MCF 10A (cell line): Measurements from ENCODE around the gene KCNJ6. TPM values are rescaled to one million over a fixed set of nuclear protein-coding genes. Genes with fewer than 3 reads are reported as not detected.

Experiments used
- BruUV-seq: library from RNA; stranded (reverse); fragments of 400-500 nt; replicated peaks from 2 replicates; lab custom pipeline; 2021; lab: Mats Ljungman, UMichigan
- CTCF ChIA-PET: fragments of 300-600 bp; sonication (Branson Sonifier 250); formaldehyde crosslinking; extraction: SDS; loops from one replicate; lab custom pipeline; 2021; ENCODE audit warnings: antibody characterized with exemption, inconsistent platforms; lab: Yijun Ruan, JAX
- POLR2A ChIA-PET: fragments of 300-600, 350-650 bp; sonication (Branson Sonifier 250); formaldehyde crosslinking; extraction: SDS; loops from one replicate; lab custom pipeline; 2020; ENCODE audit warnings: antibody characterized with exemption, inconsistent platforms; lab: Yijun Ruan, JAX
- DNase-seq: peaks from one replicate; pipeline ENCODE4 v3.0.0-alpha.2; 2018; ENCODE audit not compliant: unreplicated experiment
- H3K27ac Mint-ChIP-seq: one replicate; pipeline ENCODE4 v1.8.0; 2022; ENCODE audit warnings: mild to moderate bottlenecking, low read depth, mixed read lengths; ENCODE audit not compliant: unreplicated experiment
- H3K27me3 Mint-ChIP-seq: one replicate; pipeline ENCODE4 v1.8.0; 2022; ENCODE audit warnings: mixed read lengths; ENCODE audit not compliant: insufficient read depth, unreplicated experiment
- H3K36me3 Mint-ChIP-seq: one replicate; pipeline ENCODE4 v1.8.0; 2022; ENCODE audit warnings: mild to moderate bottlenecking, moderate library complexity, mixed read lengths; ENCODE audit not compliant: insufficient read depth, unreplicated experiment
- H3K4me1 Mint-ChIP-seq: one replicate; pipeline ENCODE4 v1.8.0; 2022; ENCODE audit warnings: mixed read lengths; ENCODE audit not compliant: insufficient read depth, unreplicated experiment
- H3K4me3 Mint-ChIP-seq: one replicate; pipeline ENCODE4 v1.8.0; 2022; ENCODE audit warnings: mild to moderate bottlenecking, moderate library complexity, mixed read lengths; ENCODE audit not compliant: unreplicated experiment
- H3K9me3 Mint-ChIP-seq: one replicate; pipeline ENCODE4 v1.8.0; 2022; ENCODE audit warnings: mixed read lengths; ENCODE audit not compliant: unreplicated experiment
- intact Hi-C: fragments of 100-400 bp; cut with micrococcal nuclease; formaldehyde crosslinking; loops from 2 replicates; pipeline ENCODE4 v1.14.1; 2022
- total RNA-seq: library from RNA; stranded (reverse); gene quantifications from 2 replicates; pipeline ENCODE4 v1.2.3, GENCODE V29; 2022
- TF ChIP-seq, protein P1 (sequence below): fragments of 200-600 bp; IDR thresholded peaks from one replicate; pipeline ENCODE4 v1.8.0; 2022; ENCODE audit warnings: antibody characterized with exemption, mild to moderate bottlenecking; ENCODE audit not compliant: unreplicated experiment

The KCNJ6 gene
- total RNA-seq, 1 experiment from 2014 or later, result 0.28 TPM

GRCh38 chr21:37790905-37791304 lies 125.4 kb downstream of the KCNJ6 start:
- no TSS peak for BruUV-seq
- CTCF ChIA-PET, result no interaction called here
- Mint-ChIP-seq H3K4me1 (peaks cover 11% of the 10 kb centered on the region), H3K27ac (no peak overlapping the region), H3K4me3 (no peak overlapping the region), H3K36me3 (no peaks in the 10 kb centered on the region), H3K9me3 (no peaks in the 10 kb centered on the region), H3K27me3 (no peaks in the 10 kb centered on the region)
- POLR2A ChIA-PET, result no interaction called here
- TF ChIP-seq, protein P1, sequence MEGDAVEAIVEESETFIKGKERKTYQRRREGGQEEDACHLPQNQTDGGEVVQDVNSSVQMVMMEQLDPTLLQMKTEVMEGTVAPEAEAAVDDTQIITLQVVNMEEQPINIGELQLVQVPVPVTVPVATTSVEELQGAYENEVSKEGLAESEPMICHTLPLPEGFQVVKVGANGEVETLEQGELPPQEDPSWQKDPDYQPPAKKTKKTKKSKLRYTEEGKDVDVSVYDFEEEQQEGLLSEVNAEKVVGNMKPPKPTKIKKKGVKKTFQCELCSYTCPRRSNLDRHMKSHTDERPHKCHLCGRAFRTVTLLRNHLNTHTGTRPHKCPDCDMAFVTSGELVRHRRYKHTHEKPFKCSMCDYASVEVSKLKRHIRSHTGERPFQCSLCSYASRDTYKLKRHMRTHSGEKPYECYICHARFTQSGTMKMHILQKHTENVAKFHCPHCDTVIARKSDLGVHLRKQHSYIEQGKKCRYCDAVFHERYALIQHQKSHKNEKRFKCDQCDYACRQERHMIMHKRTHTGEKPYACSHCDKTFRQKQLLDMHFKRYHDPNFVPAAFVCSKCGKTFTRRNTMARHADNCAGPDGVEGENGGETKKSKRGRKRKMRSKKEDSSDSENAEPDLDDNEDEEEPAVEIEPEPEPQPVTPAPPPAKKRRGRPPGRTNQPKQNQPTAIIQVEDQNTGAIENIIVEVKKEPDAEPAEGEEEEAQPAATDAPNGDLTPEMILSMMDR, result no peak
- intact Hi-C loops, result no loop called here
- no peak for DNase-seq

- BruUV-seq, result no TSS peak
- Mint-ChIP-seq H3K27ac (no peak overlapping the region), H3K36me3 (no peaks in the 10 kb centered on the region), H3K4me3 (no peak overlapping the region), H3K4me1 (peaks cover 11% of the 10 kb centered on the region), H3K9me3 (no peaks in the 10 kb centered on the region), H3K27me3 (no peaks in the 10 kb centered on the region)
- POLR2A ChIA-PET, result interaction anchor here (1.1 kb wide), 1 partner anchor 11 kb away, joined by 4 read pairs; no protein-coding TSS in a partner anchor
- no peak for DNase-seq
- intact Hi-C loops, result no loop called here
- CTCF ChIA-PET, result interaction anchor here (0.5 kb wide), 1 partner anchor 338 kb away, joined by 3 read pairs; no protein-coding TSS in a partner anchor
- TF ChIP-seq, protein P1, result no peak
Observed at GRCh38 chr21:37788503-37788902, 127.8 kb downstream of the KCNJ6 start.

- CTCF ChIA-PET, result interaction anchor here (0.8 kb wide), 1 partner anchor 78 kb away, joined by 3 read pairs; no protein-coding TSS in a partner anchor
Observed at GRCh38 chr21:37787456-37787855, 128.8 kb downstream of the KCNJ6 start.

DNA sequence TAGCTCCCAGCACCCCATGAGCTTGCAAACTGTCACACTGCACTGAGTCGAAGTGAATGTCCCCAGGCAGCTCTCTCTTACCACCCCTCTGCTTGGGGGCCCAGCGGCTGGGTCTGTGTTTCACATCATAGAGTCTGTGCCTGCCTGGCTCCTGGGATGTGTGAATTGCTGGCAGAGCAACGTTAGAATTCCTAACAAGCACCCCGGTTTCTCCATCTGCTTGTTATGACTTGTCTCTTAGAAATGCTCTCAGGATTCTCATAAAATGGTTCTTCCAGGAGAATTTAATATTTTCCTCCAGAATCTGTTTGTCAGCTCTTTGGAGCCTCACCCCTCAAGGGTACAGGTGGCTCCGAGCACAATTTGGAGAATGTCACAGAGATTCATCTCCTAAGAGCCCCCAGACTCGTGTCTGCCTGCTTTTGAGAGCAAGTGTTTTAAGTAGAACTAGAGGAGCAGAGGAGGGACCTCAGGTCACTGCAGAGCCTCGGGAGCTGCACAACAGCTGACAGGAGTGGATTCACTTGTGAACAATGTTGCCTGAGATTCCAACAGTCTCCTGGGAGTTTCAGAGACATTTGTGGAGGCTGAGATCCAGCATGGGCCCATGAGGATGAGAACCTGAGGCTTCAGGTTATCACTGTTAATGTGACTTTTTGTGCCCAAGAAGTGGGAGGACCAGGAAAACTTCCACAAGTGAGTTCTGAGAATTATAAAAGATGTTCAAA lies 131.5 kb downstream of the KCNJ6 start:
- H3K27me3 Mint-ChIP-seq, result no peaks in the 10 kb centered on the region
- H3K4me3 Mint-ChIP-seq, result no peak overlapping the region
- H3K4me1 Mint-ChIP-seq, result peaks cover 11% of the 10 kb centered on the region
- no peak for DNase-seq
- no TSS peak for BruUV-seq
- intact Hi-C loops, result no loop called here
- TF ChIP-seq, protein P1, result no peak
- ChIA-PET POLR2A (no interaction called here), CTCF (interaction anchor here (0.7 kb wide), 1 partner anchor 34 kb away, joined by 3 read pairs; no protein-coding TSS in a partner anchor)
- no peak overlapping the region for H3K27ac Mint-ChIP-seq
- no peaks in the 10 kb centered on the region for H3K36me3 Mint-ChIP-seq
- H3K9me3 Mint-ChIP-seq, result peaks cover 8% of the 10 kb centered on the region

More at GRCh38 chr21:37787456-37787855, 128.8 kb downstream of the KCNJ6 start:
- peak; percentile 38 for DNase-seq
- intact Hi-C loops, result no loop called here
- Mint-ChIP-seq H3K9me3 (no peaks in the 10 kb centered on the region), H3K4me3 (no peak overlapping the region), H3K27me3 (no peaks in the 10 kb centered on the region), H3K27ac (peak overlapping the region; percentile 68), H3K4me1 (peaks cover 11% of the 10 kb centered on the region), H3K36me3 (no peaks in the 10 kb centered on the region)
- POLR2A ChIA-PET, result interaction anchor here (0.7 kb wide), 1 partner anchor 9 kb away, joined by 3 read pairs; no protein-coding TSS in a partner anchor
- TF ChIP-seq, protein P1, result no peak
- BruUV-seq, result no TSS peak
